SK-N-SH (cell line): Measurements from ENCODE around the gene SAG.

Source experiments
- CTCF ChIP-seq: fragments of 200-600 bp; sonication (generic); IDR thresholded peaks from 2 replicates; pipeline ENCODE4 v1.6.1; 2017; ENCODE audit warnings: antibody characterized with exemption, mild to moderate bottlenecking, moderate library complexity
- FOXM1 ChIP-seq: IDR thresholded peaks from 2 replicates; pipeline ENCODE4 v1.4.0; 2012; ENCODE audit warnings: low read depth, mild to moderate bottlenecking
- MAX ChIP-seq: IDR thresholded peaks from 2 replicates; pipeline ENCODE4 v1.4.0; 2012; ENCODE audit warnings: low read depth
- POLR2AphosphoS5 ChIP-seq: IDR thresholded peaks from 2 replicates; pipeline ENCODE4 v1.6.1; 2012; ENCODE audit warnings: low read depth, low read length
- YY1 ChIP-seq: IDR thresholded peaks from 2 replicates; pipeline ENCODE4 v1.4.0; 2012; ENCODE audit warnings: low read depth, mild to moderate bottlenecking

GRCh38 chr2:233334915-233335314 lies 27.3 kb downstream of the SAG start:
- TF ChIP-seq CTCF (no peak), POLR2AphosphoS5 (no peak), MAX (no peak), YY1 (no peak), FOXM1 (no peak)
